HG03139 (cell line): Measurements from ENCODE around the gene USP10.

Experiments
- ATAC-seq: cut with Tn5 transposase; IDR thresholded peaks from one replicate; pipeline ENCODE4 v1.9.1; 2021; ENCODE audit not compliant: unreplicated experiment

Gene USP10

GRCh38 chr16:84699712-84700445, at the start of gene USP10:
Gene USP10, plus strand, starts transcription at chr16:84700000. Its CDS starts 91 bp downstream, at chr16:84700091.
- peak; percentile 74 for ATAC-seq

- no peak for ATAC-seq
Measured at GRCh38 chr16:84650062-84650991, 49.5 kb upstream of the USP10 start.

- no peak for ATAC-seq
Measured at GRCh38 chr16:84652566-84652965, 47.2 kb upstream of the USP10 start.

GRCh38 chr16:84654238-84654637, 45.6 kb upstream of the USP10 start:
- ATAC-seq: no peak

- no peak for ATAC-seq
Measured at GRCh38 chr16:84654998-84655397, 44.8 kb upstream of the USP10 start.

GRCh38 chr16:84656649-84657048, 43.2 kb upstream of the USP10 start:
- ATAC-seq: no peak

- no peak for ATAC-seq
Measured at GRCh38 chr16:84657229-84657837, 42.5 kb upstream of the USP10 start.

- no peak for ATAC-seq
Measured at GRCh38 chr16:84658690-84659089, 41.1 kb upstream of the USP10 start.

GRCh38 chr16:84659656-84660300, 40.0 kb upstream of the USP10 start:
- no peak for ATAC-seq

GRCh38 chr16:84660973-84661372, 38.8 kb upstream of the USP10 start:
- no peak for ATAC-seq

GRCh38 chr16:84661418-84662060, 38.3 kb upstream of the USP10 start:
- no peak for ATAC-seq

- ATAC-seq: no peak
Measured at GRCh38 chr16:84662471-84662870, 37.3 kb upstream of the USP10 start.

- peak; percentile 73 for ATAC-seq
Measured at GRCh38 chr16:84663433-84664101, 36.2 kb upstream of the USP10 start.

GRCh38 chr16:84665359-84665758, 34.4 kb upstream of the USP10 start:
- no peak for ATAC-seq

- ATAC-seq: no peak
Measured at GRCh38 chr16:84665843-84666242, 34.0 kb upstream of the USP10 start.

- ATAC-seq: no peak
Measured at GRCh38 chr16:84667600-84668309, 32.0 kb upstream of the USP10 start.

- ATAC-seq: no peak
Measured at GRCh38 chr16:84670063-84670462, 29.7 kb upstream of the USP10 start.

GRCh38 chr16:84672276-84673202, 27.3 kb upstream of the USP10 start:
- ATAC-seq: no peak

- ATAC-seq: no peak
Measured at GRCh38 chr16:84673203-84673535, 26.6 kb upstream of the USP10 start.
